PC-9 (cell line): ENCODE data around the gene RNASE1.

Experiments
- CTCF ChIP-seq: fragments of 200-600 bp; sonication (generic); conservative IDR thresholded peaks from 2 replicates; pipeline ENCODE4 v1.6.1; 2017; ENCODE audit warnings: mixed run types, antibody characterized with exemption, mild to moderate bottlenecking, moderate library complexity
- EZH2 ChIP-seq: fragments of 200-600 bp; sonication (generic); IDR thresholded peaks from 2 replicates; pipeline ENCODE4 v1.8.0; 2017; ENCODE audit warnings: antibody characterized with exemption, low read depth

- TF ChIP-seq EZH2 (no peak), CTCF (no peak)
Observed at GRCh38 chr14:20797164-20797563, 5.5 kb downstream of the RNASE1 start.
